Spleen (tissue), 7 donors: ENCODE results near the gene REG4.

Source experiments
- POLR2A ChIP-seq, 3 donors: fragments of 450-650 bp; IDR thresholded peaks; one replicate each; pipeline ENCODE4 v1.5.1; 2017; ENCODE audit warnings: antibody characterized with exemption in 3 of 3, mild to moderate bottlenecking in 1 of 3
- POLR2AphosphoS5 ChIP-seq, 3 donors: sonication (generic); formaldehyde crosslinking; IDR thresholded peaks; one replicate each; pipeline ENCODE4 v1.5.1; 2017; ENCODE audit warnings: antibody characterized with exemption in 3 of 3
- TF ChIP-seq, protein P1 (sequence below), 11 experiments: fragments of 200-600 bp in 7 of 11; fragments of 450-650 bp in 4 of 11; sonication (generic) in 4 of 11; IDR thresholded peaks in 8 of 11; conservative IDR thresholded peaks in 3 of 11; 1 replicate in 7 of 11; 2 replicates in 4 of 11; pipeline versions ENCODE4 v1.4.0 to v1.8.0; 2016 to 2021; ENCODE audit warnings: antibody characterized with exemption in 11 of 11, inconsistent platforms in 4 of 11, mild to moderate bottlenecking in 1 of 11
- donor health status: DM: no; HTN: no; CAD: no; lungs with moderate emphysema.
- donor health status: DM: no; HTN: no; CAD: no.
- donor health status: DM: no; HTN: no; CAD: no.

- TF ChIP-seq, protein P1, sequence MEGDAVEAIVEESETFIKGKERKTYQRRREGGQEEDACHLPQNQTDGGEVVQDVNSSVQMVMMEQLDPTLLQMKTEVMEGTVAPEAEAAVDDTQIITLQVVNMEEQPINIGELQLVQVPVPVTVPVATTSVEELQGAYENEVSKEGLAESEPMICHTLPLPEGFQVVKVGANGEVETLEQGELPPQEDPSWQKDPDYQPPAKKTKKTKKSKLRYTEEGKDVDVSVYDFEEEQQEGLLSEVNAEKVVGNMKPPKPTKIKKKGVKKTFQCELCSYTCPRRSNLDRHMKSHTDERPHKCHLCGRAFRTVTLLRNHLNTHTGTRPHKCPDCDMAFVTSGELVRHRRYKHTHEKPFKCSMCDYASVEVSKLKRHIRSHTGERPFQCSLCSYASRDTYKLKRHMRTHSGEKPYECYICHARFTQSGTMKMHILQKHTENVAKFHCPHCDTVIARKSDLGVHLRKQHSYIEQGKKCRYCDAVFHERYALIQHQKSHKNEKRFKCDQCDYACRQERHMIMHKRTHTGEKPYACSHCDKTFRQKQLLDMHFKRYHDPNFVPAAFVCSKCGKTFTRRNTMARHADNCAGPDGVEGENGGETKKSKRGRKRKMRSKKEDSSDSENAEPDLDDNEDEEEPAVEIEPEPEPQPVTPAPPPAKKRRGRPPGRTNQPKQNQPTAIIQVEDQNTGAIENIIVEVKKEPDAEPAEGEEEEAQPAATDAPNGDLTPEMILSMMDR (IDR thresholded peaks at IDR 0.05 in 8 of 11, conservative IDR thresholded peaks at IDR 0.05 in 3 of 11) = no peak
- TF ChIP-seq POLR2A (IDR thresholded peaks at IDR 0.05) = no peak
- no peak for TF ChIP-seq POLR2AphosphoS5 (IDR thresholded peaks at IDR 0.05)
These were observed 29.6 kb downstream of the REG4 start for GRCh38 chr1:119781434-119782210.
